GM12801 (cell line): ENCODE measurements around the gene TMEM131L.

Experiments
- CTCF ChIP-seq: IDR thresholded peaks from one replicate; pipeline ENCODE4 v1.5.1; 2011; ENCODE audit warnings: control low read depth; ENCODE audit not compliant: insufficient read length; ENCODE audit errors: extremely low read depth

TMEM131L gene

GRCh38 chr4:153611679-153612078 is 145.5 kb downstream of the TMEM131L start:
- TF ChIP-seq CTCF: no peak

- no peak for TF ChIP-seq CTCF
Observed at GRCh38 chr4:153612878-153613277, 146.7 kb downstream of the TMEM131L start.

GRCh38 chr4:153616006-153616555 is 149.9 kb downstream of the TMEM131L start:
- no peak for TF ChIP-seq CTCF

GRCh38 chr4:153618833-153619232 is 152.7 kb downstream of the TMEM131L start:
- TF ChIP-seq CTCF: no peak

- TF ChIP-seq CTCF: no peak
Observed at GRCh38 chr4:153619811-153620210, 153.7 kb downstream of the TMEM131L start.

GRCh38 chr4:153620352-153620751 is 154.2 kb downstream of the TMEM131L start:
- no peak for TF ChIP-seq CTCF

- no peak for TF ChIP-seq CTCF
Observed at GRCh38 chr4:153622093-153622492, 155.9 kb downstream of the TMEM131L start.
